GM12878 (cell line): ENCODE data around the gene HAPSTR1. TPM values are rescaled to one million over a fixed set of nuclear protein-coding genes. Genes with fewer than 3 reads are reported as not detected.

Experiments used
- ATAC-seq: fragments of 200-7000 bp; cut with Tn5 transposase; 3 replicates; pipeline ENCODE4 v1.9.1; 2020; ENCODE audit warnings: mild to moderate bottlenecking, moderate library complexity
- BruUV-seq: library from RNA; stranded (reverse); fragments of 400-500 nt; replicated peaks from 2 replicates; lab custom pipeline; 2021; lab: Mats Ljungman, UMichigan
- CTCF ChIA-PET: fragments of 300-600 bp; sonication (Branson Sonifier 250); formaldehyde crosslinking; extraction: SDS; loops from one replicate; lab custom pipeline; 2021; ENCODE audit warnings: inconsistent platforms; lab: Yijun Ruan, JAX
- POLR2A ChIA-PET: fragments of 350-600 bp; formaldehyde crosslinking; extraction: SDS; loops from one replicate; lab custom pipeline; 2021; ENCODE audit warnings: inconsistent platforms; lab: Charles Lee
- RAD21 ChIA-PET: fragments of 300-600 bp; sonication (Branson Sonifier 250); formaldehyde crosslinking; loops from one replicate; lab custom pipeline; 2023; ENCODE audit warnings: antibody characterized with exemption; ENCODE audit not compliant: unreplicated experiment; lab: Charles Lee
- SMC1A ChIA-PET: fragments of 300-600 bp; sonication (Branson Sonifier 250); formaldehyde crosslinking; loops from one replicate; lab custom pipeline; 2023; ENCODE audit not compliant: unreplicated experiment, uncharacterized antibody; lab: Charles Lee
- DNase-seq: peaks from one replicate; pipeline ENCODE4 v3.0.0-alpha.2; 2011; ENCODE audit warnings: low read depth, low spot score
- FAIRE-seq: peaks from 3 replicates; lab custom pipeline; 2011; peaks lifted over from hg19 to GRCh38; lab: Jason Lieb, UNC
- H2AFZ ChIP-seq: 2 replicates; pipeline ENCODE4 v1.6.0; 2011; ENCODE audit warnings: low read depth, low read length, control low read depth; ENCODE audit not compliant: control insufficient read depth
- H3K27ac ChIP-seq: 2 replicates; pipeline ENCODE4 v1.5.1; 2011; ENCODE audit warnings: control low read depth; ENCODE audit not compliant: control insufficient read depth, insufficient read depth
- H3K27me3 ChIP-seq, 2 experiments: replicated peaks in 1 of 2; 2 replicates each; pipeline versions ENCODE4 v1.6.0 to v1.6.1; 2011; ENCODE audit warnings: low read length in 1 of 2; ENCODE audit not compliant: control insufficient read depth in 2 of 2, insufficient read depth in 2 of 2
- H3K36me3 ChIP-seq, 2 experiments: 2 replicates each; pipeline ENCODE4 v1.5.1; 2011; ENCODE audit warnings: low read length in 1 of 2; ENCODE audit not compliant: control insufficient read depth in 2 of 2, insufficient read depth in 2 of 2
- H3K4me1 ChIP-seq: 2 replicates; pipeline ENCODE4 v1.6.1; 2011; ENCODE audit warnings: mild to moderate bottlenecking, low read length, moderate library complexity, mixed read lengths; ENCODE audit not compliant: control insufficient read depth, insufficient read depth
- H3K4me2 ChIP-seq: 2 replicates; pipeline ENCODE4 v1.6.0; 2011; ENCODE audit warnings: control low read depth; ENCODE audit not compliant: control insufficient read depth, insufficient read depth
- H3K4me3 ChIP-seq: fragments of 200-600 bp; sonication (generic); 2 replicates; pipeline ENCODE4 v1.5.1; 2016
- H3K79me2 ChIP-seq: 2 replicates; pipeline ENCODE4 v1.6.0; 2011; ENCODE audit warnings: low read length; ENCODE audit not compliant: control insufficient read depth, insufficient read depth
- H3K9ac ChIP-seq: 2 replicates; pipeline ENCODE4 v1.8.0; 2011; ENCODE audit warnings: low read length, control low read depth, mixed read lengths; ENCODE audit not compliant: control insufficient read depth, insufficient read depth
- H3K9me3 ChIP-seq: replicated peaks from 3 replicates; pipeline ENCODE4 v1.5.1; 2011; ENCODE audit warnings: mild to moderate bottlenecking, low read length; ENCODE audit not compliant: control insufficient read depth, insufficient read depth
- H4K20me1 ChIP-seq: 2 replicates; pipeline ENCODE4 v1.6.0; 2011; ENCODE audit not compliant: control insufficient read depth, insufficient read depth
- BACH1 ChIP-seq: fragments of 450-650 bp; IDR thresholded peaks from 2 replicates; pipeline ENCODE4 v1.6.1; 2017; ENCODE audit warnings: mild to moderate bottlenecking, borderline replicate concordance
- DPF2 ChIP-seq: fragments of 450-650 bp; IDR thresholded peaks from 2 replicates; pipeline ENCODE4 v1.6.1; 2017; ENCODE audit warnings: mild to moderate bottlenecking
- ESRRA ChIP-seq: IDR thresholded peaks from 2 replicates; pipeline ENCODE4 v1.6.1; 2012; ENCODE audit warnings: mild to moderate bottlenecking, low read length, improper control_type of control experiment
- FOXK2 ChIP-seq: fragments of 450-650 bp; IDR thresholded peaks from 2 replicates; pipeline ENCODE4 v1.6.1; 2017; ENCODE audit warnings: mild to moderate bottlenecking, moderate library complexity
- IKZF2 ChIP-seq, 2 experiments: fragments of 450-650 bp; IDR thresholded peaks; 2 replicates each; pipeline ENCODE4 v1.6.1; 2017; ENCODE audit warnings: mild to moderate bottlenecking in 2 of 2, moderate library complexity in 2 of 2
- IRF4 ChIP-seq: IDR thresholded peaks from 2 replicates; pipeline ENCODE4 v1.6.1; 2011; ENCODE audit warnings: low read depth, low read length
- KDM1A ChIP-seq: fragments of 200-600 bp; sonication (generic); IDR thresholded peaks from 2 replicates; pipeline ENCODE4 v1.6.1; 2016; ENCODE audit warnings: borderline replicate concordance
- NFIC ChIP-seq: IDR thresholded peaks from 2 replicates; pipeline ENCODE4 v1.6.1; 2012; ENCODE audit warnings: low read depth, mild to moderate bottlenecking, inconsistent platforms, low read length, moderate library complexity
- NFXL1 ChIP-seq: fragments of 450-650 bp; IDR thresholded peaks from 2 replicates; pipeline ENCODE4 v1.6.1; 2017; ENCODE audit warnings: antibody characterized with exemption, mild to moderate bottlenecking, borderline replicate concordance
- PAX5 ChIP-seq: IDR thresholded peaks from 2 replicates; pipeline ENCODE4 v1.6.1; 2011; ENCODE audit warnings: low read depth, low read length, borderline replicate concordance
- POLR2A ChIP-seq: IDR thresholded peaks from 2 replicates; pipeline ENCODE4 v1.6.1; 2011; ENCODE audit warnings: low read depth, mild to moderate bottlenecking, low read length
- RAD51 ChIP-seq: fragments of 450-650 bp; IDR thresholded peaks from 2 replicates; pipeline ENCODE4 v1.6.1; 2016; ENCODE audit warnings: moderate library complexity, mild to moderate bottlenecking, inconsistent platforms
- TAF1 ChIP-seq: IDR thresholded peaks from 2 replicates; pipeline ENCODE4 v1.6.1; 2011; ENCODE audit warnings: mild to moderate bottlenecking, low read depth, low read length, borderline replicate concordance
- TCF7 ChIP-seq: IDR thresholded peaks from 2 replicates; pipeline ENCODE4 v1.6.1; 2014; ENCODE audit warnings: antibody characterized with exemption, borderline replicate concordance
- ZNF384 ChIP-seq: IDR thresholded peaks from 2 replicates; pipeline ENCODE4 v1.6.1; 2012; ENCODE audit warnings: low read depth, mild to moderate bottlenecking, low read length, improper control_type of control experiment, borderline replicate concordance
- WGBS: methylation state at CpG from one replicate; pipeline ENCODE4 v1.1.6; 2016; ENCODE audit warnings: low lambda C conversion rate; ENCODE audit not compliant: insufficient replicate concordance, insufficient coverage; ENCODE audit errors: missing lambda C conversion rate; 5-methylcytosine and 5-hydroxymethylcytosine counted together
- in situ Hi-C: fragments of 300-500 bp; cut with MboI; formaldehyde crosslinking; loops from 9 replicates; pipeline ENCODE4 v1.14.3; 2018; ENCODE audit warnings: mixed read lengths
- intact Hi-C: fragments of 100-400 bp; cut with micrococcal nuclease; formaldehyde crosslinking; loops from one replicate; pipeline ENCODE4 v1.14.2; 2022; ENCODE audit not compliant: unreplicated experiment
- polyA plus RNA-seq, 11 experiments: library from polyadenylated mRNA; depleted of rRNA in 4 of 11; unstranded in 6 of 11; stranded (reverse) in 5 of 11; fragments of >200 nt; fragmentation: Nextera tagmentation in 4 of 11; fragmentation: Illumina TruSeq in 1 of 11; extraction: Ambion mirVana in 4 of 11; extraction: Trizol in 1 of 11; gene quantifications; 1 replicate in 1 of 11; 2 replicates in 10 of 11; pipeline versions ENCODE4 v1.2.1 to v1.2.3, GENCODE V29; 2011 to 2016; ENCODE audit warnings: inconsistent platforms in 2 of 11, missing spikeins in 2 of 11, low read depth in 1 of 11
- total RNA-seq, 4 experiments: library from RNA; depleted of rRNA in 3 of 4; stranded (reverse); fragments of >200 nt in 3 of 4; fragmentation: Illumina TruSeq in 1 of 4; extraction: Trizol in 1 of 4; gene quantifications; 2 replicates each; pipeline versions ENCODE4 v1.2.1 to v1.2.3, GENCODE V29; 2013 to 2021
- TF ChIP-seq, protein P1 (sequence below): IDR thresholded peaks from 2 replicates; pipeline ENCODE4 v1.6.1; 2011; ENCODE audit warnings: mild to moderate bottlenecking, low read depth, low read length, moderate library complexity; ENCODE audit not compliant: insufficient replicate concordance
- TF ChIP-seq, protein P2 (sequence below): fragments of 150-350 bp; IDR thresholded peaks from 2 replicates; pipeline ENCODE4 v1.6.1; 2014; ENCODE audit warnings: mild to moderate bottlenecking, low read depth, low read length

The HAPSTR1 gene
- total and polyA plus RNA-seq, 10 of the 15 experiments (the other 5 are each of a cell fraction or from before 2014, with no cell fraction given): 8.7 to 52.5 (median 23.1) TPM

DNA sequence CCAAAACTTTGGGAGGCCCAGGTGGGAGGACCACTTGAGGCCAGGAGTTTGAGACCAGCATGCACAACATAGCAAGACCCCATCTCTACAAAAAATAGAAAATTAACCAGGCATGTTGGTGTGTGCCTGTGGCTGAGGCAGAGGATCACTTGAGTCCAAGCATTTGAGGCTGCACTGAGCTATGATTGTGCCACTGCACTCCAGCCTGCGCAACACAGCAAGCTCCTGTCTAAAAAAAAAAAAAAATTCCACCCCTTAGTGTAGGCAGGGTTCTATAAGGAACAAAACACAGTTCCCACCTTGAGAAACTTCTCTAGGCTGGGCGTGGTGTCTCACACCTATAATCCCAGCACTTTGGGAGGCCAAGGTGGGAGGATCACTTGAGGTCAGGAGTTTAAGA, 36.3 kb upstream of the HAPSTR1 start (continued):
- TF ChIP-seq ZNF384: no peak
- TF ChIP-seq, all 136 proteins: peak for 0

DNA sequence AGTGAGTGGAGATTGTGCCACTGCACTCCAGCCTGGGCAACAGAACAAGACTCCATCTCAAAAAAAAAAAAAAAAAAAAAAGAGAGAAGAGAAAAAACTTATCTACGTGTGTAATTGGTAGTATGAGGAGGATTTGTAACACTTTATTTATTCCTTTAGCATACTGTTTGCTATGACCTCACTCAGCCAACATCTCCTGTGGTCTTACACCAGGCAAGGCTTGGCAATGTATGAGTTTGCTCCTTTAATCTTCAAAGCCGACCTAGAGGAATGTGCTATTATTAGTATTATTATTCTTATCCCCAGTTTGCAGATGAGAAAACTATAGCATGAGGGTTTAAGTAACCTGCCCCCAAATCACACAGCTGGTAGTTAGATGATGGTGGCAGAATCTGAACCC, 35.8 kb upstream of the HAPSTR1 start:
- Histone ChIP-seq H4K20me1 (no peaks in the 10 kb centered on the region), H3K27ac (no peak overlapping the region)
- POLR2A ChIA-PET: interaction anchor here (0.7 kb wide), 1 partner anchor 274 kb away, joined by 3 read pairs; no protein-coding TSS in a partner anchor
- no peak for ATAC-seq
- no peak for DNase-seq
- in situ Hi-C loops: no loop called here
- TF ChIP-seq KDM1A (no peak), FOXK2 (no peak), NFXL1 (no peak), TAF1 (no peak), TCF7 (no peak), ESRRA (no peak), PAX5 (no peak), NFIC (no peak), IRF4 (no peak), POLR2A (no peak), BACH1 (no peak), RAD51 (no peak), IKZF2 (IDR thresholded peaks at IDR 0.05) (no peak), DPF2 (no peak)
- TF ChIP-seq, protein P1, sequence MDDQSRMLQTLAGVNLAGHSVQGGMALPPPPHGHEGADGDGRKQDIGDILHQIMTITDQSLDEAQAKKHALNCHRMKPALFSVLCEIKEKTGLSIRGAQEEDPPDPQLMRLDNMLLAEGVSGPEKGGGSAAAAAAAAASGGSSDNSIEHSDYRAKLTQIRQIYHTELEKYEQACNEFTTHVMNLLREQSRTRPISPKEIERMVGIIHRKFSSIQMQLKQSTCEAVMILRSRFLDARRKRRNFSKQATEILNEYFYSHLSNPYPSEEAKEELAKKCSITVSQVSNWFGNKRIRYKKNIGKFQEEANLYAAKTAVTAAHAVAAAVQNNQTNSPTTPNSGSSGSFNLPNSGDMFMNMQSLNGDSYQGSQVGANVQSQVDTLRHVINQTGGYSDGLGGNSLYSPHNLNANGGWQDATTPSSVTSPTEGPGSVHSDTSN: no peak
- TF ChIP-seq, protein P2, sequence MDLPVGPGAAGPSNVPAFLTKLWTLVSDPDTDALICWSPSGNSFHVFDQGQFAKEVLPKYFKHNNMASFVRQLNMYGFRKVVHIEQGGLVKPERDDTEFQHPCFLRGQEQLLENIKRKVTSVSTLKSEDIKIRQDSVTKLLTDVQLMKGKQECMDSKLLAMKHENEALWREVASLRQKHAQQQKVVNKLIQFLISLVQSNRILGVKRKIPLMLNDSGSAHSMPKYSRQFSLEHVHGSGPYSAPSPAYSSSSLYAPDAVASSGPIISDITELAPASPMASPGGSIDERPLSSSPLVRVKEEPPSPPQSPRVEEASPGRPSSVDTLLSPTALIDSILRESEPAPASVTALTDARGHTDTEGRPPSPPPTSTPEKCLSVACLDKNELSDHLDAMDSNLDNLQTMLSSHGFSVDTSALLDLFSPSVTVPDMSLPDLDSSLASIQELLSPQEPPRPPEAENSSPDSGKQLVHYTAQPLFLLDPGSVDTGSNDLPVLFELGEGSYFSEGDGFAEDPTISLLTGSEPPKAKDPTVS: no peak
- TF ChIP-seq, all 136 proteins: peak for 0
- ChIA-PET RAD21 (no interaction called here), CTCF (interaction anchor here (0.6 kb wide), 2 partner anchors 73 to 103 kb away, joined by 3 read pairs; no protein-coding TSS in a partner anchor), SMC1A (no interaction called here)
- H2AFZ ChIP-seq: no peak overlapping the region
- H3K27me3 ChIP-seq: no peaks in the 10 kb centered on the region
- 50% methylated on average over 2 of the region's 2 CpGs for WGBS
- no peak overlapping the region for H3K4me2 ChIP-seq
- H3K36me3 ChIP-seq: no peaks in the 10 kb centered on the region
- no peak overlapping the region for H3K4me3 ChIP-seq
- H3K4me1 ChIP-seq: peaks cover 2% of the 10 kb centered on the region; the same call in 1 of the 2 replicates
- intact Hi-C loops: no loop called here
- H3K9ac ChIP-seq: no peak overlapping the region
- BruUV-seq: no TSS peak
- no peaks in the 10 kb centered on the region for H3K79me2 ChIP-seq
- no peak for FAIRE-seq
- no peaks in the 10 kb centered on the region for H3K9me3 ChIP-seq
